K562 (cell line): ENCODE data around the gene DPYSL3. TPM values are rescaled to one million over a fixed set of nuclear protein-coding genes. Genes with fewer than 3 reads are reported as not detected.

Source experiments
- ATAC-seq: fragments of 200-7000 bp; cut with Tn5 transposase; 3 replicates; pipeline ENCODE4 v1.9.1; 2020; ENCODE audit warnings: moderate library complexity
- BruUV-seq: library from RNA; stranded (reverse); fragments of 400-500 nt; replicated peaks from 2 replicates; lab custom pipeline; 2021; lab: Mats Ljungman, UMichigan
- CTCF ChIA-PET: fragments of 300-600 bp; formaldehyde crosslinking; extraction: SDS; loops from one replicate; lab custom pipeline; 2021; ENCODE audit warnings: low intra/inter-chr PET ratio; lab: Yijun Ruan, JAX
- POLR2A ChIA-PET: fragments of 300-600, 350-650 bp; sonication (Branson Sonifier 250); formaldehyde crosslinking; extraction: SDS; loops from one replicate; lab custom pipeline; 2021; ENCODE audit warnings: antibody characterized with exemption, inconsistent platforms; lab: Yijun Ruan, JAX
- DNase-seq, 4 experiments: peaks; one replicate each; pipeline versions ENCODE4 v3.0.0 to v3.0.0-alpha.2; 2011 to 2018; ENCODE audit warnings: low spot score in 3 of 4, mixed read lengths in 3 of 4; ENCODE audit errors: extremely low read depth in 1 of 4
- FAIRE-seq: peaks from 2 replicates; lab custom pipeline; 2011; peaks lifted over from hg19 to GRCh38; lab: Jason Lieb, UNC
- H2AFZ ChIP-seq: 2 replicates; pipeline ENCODE4 v1.6.0; 2011; ENCODE audit warnings: low read depth, low read length, control low read depth, inconsistent platforms
- H3K27ac ChIP-seq: fragments of 200-600 bp; 3 replicates; pipeline ENCODE4 v1.8.0; 2011; ENCODE audit warnings: low read depth, mild to moderate bottlenecking, control low read depth, inconsistent platforms, low read length, moderate library complexity, mixed read lengths; ENCODE audit errors: extremely low read depth
- H3K27me3 ChIP-seq, 2 experiments: fragments of 300-600 bp in 1 of 2; 2 replicates in 1 of 2; 3 replicates in 1 of 2; pipeline versions ENCODE4 v1.6.0 to v1.8.0; 2011; ENCODE audit warnings: inconsistent platforms in 2 of 2, low read length in 2 of 2, mild to moderate bottlenecking in 1 of 2, mixed read lengths in 1 of 2, moderate library complexity in 1 of 2; ENCODE audit not compliant: control insufficient read depth in 2 of 2, insufficient read depth in 2 of 2
- H3K36me3 ChIP-seq: fragments of 300-600 bp; 3 replicates; pipeline ENCODE4 v1.8.0; 2011; ENCODE audit warnings: mild to moderate bottlenecking, low read length, inconsistent platforms; ENCODE audit not compliant: control insufficient read depth, insufficient read depth
- H3K4me1 ChIP-seq, 2 experiments: fragments of 200-600 bp in 1 of 2; replicated peaks in 1 of 2; 2 replicates in 1 of 2; 3 replicates in 1 of 2; pipeline versions ENCODE4 v1.5.1 to v1.8.0; 2011; ENCODE audit warnings: inconsistent platforms in 2 of 2, low read length in 2 of 2, mild to moderate bottlenecking in 1 of 2, mixed read lengths in 1 of 2, moderate library complexity in 1 of 2; ENCODE audit not compliant: control insufficient read depth in 2 of 2, insufficient read depth in 2 of 2
- H3K4me2 ChIP-seq: 2 replicates; pipeline ENCODE4 v1.6.1; 2011; ENCODE audit warnings: low read length, control low read depth, inconsistent platforms, mixed read lengths; ENCODE audit not compliant: insufficient read depth
- H3K4me3 ChIP-seq: fragments of 200-600 bp; sonication (generic), shearing (Covaris generic); 2 replicates; pipeline ENCODE4 v1.5.1; 2016; ENCODE audit warnings: control low read depth, inconsistent platforms
- H3K79me2 ChIP-seq: fragments of 200-600 bp; 3 replicates; pipeline ENCODE4 v1.8.0; 2011; ENCODE audit warnings: low read length, inconsistent platforms; ENCODE audit not compliant: control insufficient read depth, insufficient read depth
- H3K9ac ChIP-seq, 2 experiments: 2 replicates each; pipeline versions ENCODE4 v1.6.0 to v1.6.1; 2011; ENCODE audit warnings: low read depth in 2 of 2, low read length in 2 of 2, control low read depth in 1 of 2, inconsistent platforms in 1 of 2, mild to moderate bottlenecking in 1 of 2, mixed read lengths in 1 of 2; ENCODE audit not compliant: insufficient read depth in 1 of 2
- H3K9me1 ChIP-seq: one replicate; pipeline ENCODE4 v1.6.0; 2011; ENCODE audit warnings: inconsistent platforms, mild to moderate bottlenecking, low read length, moderate library complexity; ENCODE audit not compliant: control insufficient read depth, insufficient read depth
- H3K9me3 ChIP-seq: replicated peaks from 2 replicates; pipeline ENCODE4 v1.5.1; 2011; ENCODE audit warnings: low read depth, low read length, inconsistent platforms; ENCODE audit not compliant: control insufficient read depth, insufficient read depth
- H4K20me1 ChIP-seq: replicated peaks from 2 replicates; pipeline ENCODE4 v1.6.1; 2011; ENCODE audit warnings: low read length, inconsistent platforms, mixed read lengths; ENCODE audit not compliant: control insufficient read depth, insufficient read depth
- BDP1 ChIP-seq: IDR thresholded peaks from 3 replicates; pipeline ENCODE4 v1.6.1; 2011; ENCODE audit not compliant: insufficient read length, insufficient read depth
- EP400 ChIP-seq: fragments of 450-650 bp; IDR thresholded peaks from 2 replicates; pipeline ENCODE4 v1.6.1; 2017; ENCODE audit warnings: antibody characterized with exemption, mild to moderate bottlenecking, moderate library complexity
- GABPA ChIP-seq: fragments of 200-800 bp; sonication (Bioruptor generic); conservative IDR thresholded peaks from 2 replicates; pipeline ENCODE4 v1.6.1; 2016; ENCODE audit warnings: low read depth, missing genetic modification characterization, missing compliant biosample characterization
- SMAD3 ChIP-seq: fragments of 450-650 bp; formaldehyde crosslinking; conservative IDR thresholded peaks from 2 replicates; pipeline ENCODE4 v1.4.0; 2020; ENCODE audit warnings: mild to moderate bottlenecking
- TCF7 ChIP-seq: sonication (generic); IDR thresholded peaks from 2 replicates; pipeline ENCODE4 v1.6.1; 2016; ENCODE audit warnings: antibody characterized with exemption, borderline replicate concordance
- ZBTB17 ChIP-seq: fragments of 450-650 bp; formaldehyde crosslinking; IDR thresholded peaks from 2 replicates; pipeline ENCODE4 v1.4.0; 2020; ENCODE audit warnings: mild to moderate bottlenecking
- ZNF232 ChIP-seq: sonication (generic); formaldehyde crosslinking; IDR thresholded peaks from 2 replicates; pipeline ENCODE4 v1.8.0; 2022; ENCODE audit warnings: mild to moderate bottlenecking, missing genetic modification reagents
- ZNF561 ChIP-seq: fragments of 450-650 bp; formaldehyde crosslinking; conservative IDR thresholded peaks from 2 replicates; pipeline ENCODE4 v1.4.0; 2020; ENCODE audit warnings: mild to moderate bottlenecking, moderate library complexity
- ZNF586 ChIP-seq: fragments of 450-650 bp; formaldehyde crosslinking; conservative IDR thresholded peaks from 2 replicates; pipeline ENCODE4 v1.4.0; 2020; ENCODE audit warnings: mild to moderate bottlenecking, moderate library complexity
- WGBS: fragments of 100-300 bp; shearing (Covaris generic); methylation state at CpG from one replicate; pipeline ENCODE4 v1.1.6; 2016; ENCODE audit warnings: low coverage, mixed read lengths; ENCODE audit not compliant: insufficient coverage; ENCODE audit errors: missing lambda C conversion rate; 5-methylcytosine and 5-hydroxymethylcytosine counted together
- in situ Hi-C: fragments of 300-500 bp; cut with MboI; formaldehyde crosslinking; loops from 4 replicates; pipeline ENCODE4 v1.15.0; 2018; ENCODE audit warnings: inconsistent platforms, mixed read lengths
- intact Hi-C: fragments of 100-400 bp; cut with micrococcal nuclease; formaldehyde crosslinking; loops from 2 replicates; pipeline ENCODE4 v1.14.2; 2022
- polyA plus RNA-seq, 8 experiments: library from polyadenylated mRNA; depleted of rRNA in 4 of 8; stranded (reverse) in 5 of 8; unstranded in 3 of 8; fragments of >200 nt; fragmentation: Nextera tagmentation in 2 of 8; fragmentation: Illumina TruSeq in 1 of 8; extraction: Ambion mirVana in 2 of 8; extraction: Trizol in 1 of 8; gene quantifications; 2 replicates each; pipeline versions ENCODE4 v1.2.1 to v1.2.3, GENCODE V29; 2011 to 2014; ENCODE audit warnings: inconsistent platforms in 1 of 8, missing spikeins in 1 of 8
- total RNA-seq, 7 experiments: library from RNA; depleted of rRNA in 6 of 7; stranded (reverse); fragments of >200 nt in 6 of 7; fragmentation: Illumina TruSeq in 2 of 7; extraction: Trizol in 2 of 7; gene quantifications; 2 replicates each; pipeline versions ENCODE4 v1.2.1 to v1.2.3, GENCODE V29; 2011 to 2021; ENCODE audit warnings: low replicate concordance in 1 of 7
- TF ChIP-seq, protein P1 (sequence below), 2 experiments: IDR thresholded peaks; 2 replicates each; pipeline ENCODE4 v1.6.1; 2012; ENCODE audit warnings: improper control_type of control experiment in 2 of 2, low read depth in 2 of 2, low read length in 2 of 2, borderline replicate concordance in 1 of 2
- TF ChIP-seq, protein P2 (sequence below), 2 experiments: fragments of 450-650 bp; formaldehyde crosslinking in 1 of 2; IDR thresholded peaks; 2 replicates each; pipeline versions ENCODE4 v1.4.0 to v1.6.1; 2014 to 2020; ENCODE audit warnings: mild to moderate bottlenecking in 2 of 2, borderline replicate concordance in 1 of 2, low read depth in 1 of 2

The DPYSL3 gene
- total and polyA plus RNA-seq, 9 of the 15 experiments (the other 6 are each of a cell fraction or from before 2014, with no cell fraction given) = 0.07 to 0.55 TPM; not detected in 7

DNA sequence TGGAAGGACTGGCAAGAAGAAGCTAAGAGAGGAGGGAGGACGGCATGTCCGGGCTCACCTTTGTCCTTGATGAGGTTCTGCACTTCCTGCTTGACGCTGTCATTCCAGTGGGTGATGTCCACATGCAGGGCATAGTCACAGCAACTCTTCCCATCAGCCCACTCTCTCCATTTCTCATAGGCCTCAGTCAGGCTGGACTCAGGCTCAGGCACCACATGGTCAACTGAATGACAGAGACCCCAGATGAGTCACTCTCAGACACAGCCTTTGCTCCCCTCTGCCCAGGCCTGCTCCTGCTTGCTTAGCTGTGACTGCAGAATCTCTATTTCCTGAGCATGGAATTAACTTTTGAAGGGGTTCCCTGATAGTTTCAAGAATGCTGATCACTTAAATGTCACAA, 94.2 kb downstream of the DPYSL3 start:
- no peak for FAIRE-seq
- H3K27me3 ChIP-seq = no peaks in the 10 kb centered on the region
- 0% methylated on average over 3 of the region's 3 CpGs for WGBS
- no peaks in the 10 kb centered on the region for H4K20me1 ChIP-seq
- H3K79me2 ChIP-seq = no peaks in the 10 kb centered on the region
- no peak for TF ChIP-seq SMAD3 (CRISPR knock-in tag)
- no peak for TF ChIP-seq BDP1
- TF ChIP-seq EP400 = no peak
- TF ChIP-seq ZNF232 (CRISPR knock-in tag) = no peak
- no peak for TF ChIP-seq ZBTB17 (CRISPR knock-in tag)
- no peak for TF ChIP-seq ZNF561
- TF ChIP-seq ZNF586 = no peak
- TF ChIP-seq, protein P1, sequence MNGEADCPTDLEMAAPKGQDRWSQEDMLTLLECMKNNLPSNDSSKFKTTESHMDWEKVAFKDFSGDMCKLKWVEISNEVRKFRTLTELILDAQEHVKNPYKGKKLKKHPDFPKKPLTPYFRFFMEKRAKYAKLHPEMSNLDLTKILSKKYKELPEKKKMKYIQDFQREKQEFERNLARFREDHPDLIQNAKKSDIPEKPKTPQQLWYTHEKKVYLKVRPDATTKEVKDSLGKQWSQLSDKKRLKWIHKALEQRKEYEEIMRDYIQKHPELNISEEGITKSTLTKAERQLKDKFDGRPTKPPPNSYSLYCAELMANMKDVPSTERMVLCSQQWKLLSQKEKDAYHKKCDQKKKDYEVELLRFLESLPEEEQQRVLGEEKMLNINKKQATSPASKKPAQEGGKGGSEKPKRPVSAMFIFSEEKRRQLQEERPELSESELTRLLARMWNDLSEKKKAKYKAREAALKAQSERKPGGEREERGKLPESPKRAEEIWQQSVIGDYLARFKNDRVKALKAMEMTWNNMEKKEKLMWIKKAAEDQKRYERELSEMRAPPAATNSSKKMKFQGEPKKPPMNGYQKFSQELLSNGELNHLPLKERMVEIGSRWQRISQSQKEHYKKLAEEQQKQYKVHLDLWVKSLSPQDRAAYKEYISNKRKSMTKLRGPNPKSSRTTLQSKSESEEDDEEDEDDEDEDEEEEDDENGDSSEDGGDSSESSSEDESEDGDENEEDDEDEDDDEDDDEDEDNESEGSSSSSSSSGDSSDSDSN (IDR thresholded peaks at IDR 0.05; ENCODE audit: borderline replicate concordance in 1 of 2, low read depth in 2 of 2, low read length in 2 of 2) = no peak
- TF ChIP-seq GABPA (tag) = no peak
- TF ChIP-seq, protein P2, sequence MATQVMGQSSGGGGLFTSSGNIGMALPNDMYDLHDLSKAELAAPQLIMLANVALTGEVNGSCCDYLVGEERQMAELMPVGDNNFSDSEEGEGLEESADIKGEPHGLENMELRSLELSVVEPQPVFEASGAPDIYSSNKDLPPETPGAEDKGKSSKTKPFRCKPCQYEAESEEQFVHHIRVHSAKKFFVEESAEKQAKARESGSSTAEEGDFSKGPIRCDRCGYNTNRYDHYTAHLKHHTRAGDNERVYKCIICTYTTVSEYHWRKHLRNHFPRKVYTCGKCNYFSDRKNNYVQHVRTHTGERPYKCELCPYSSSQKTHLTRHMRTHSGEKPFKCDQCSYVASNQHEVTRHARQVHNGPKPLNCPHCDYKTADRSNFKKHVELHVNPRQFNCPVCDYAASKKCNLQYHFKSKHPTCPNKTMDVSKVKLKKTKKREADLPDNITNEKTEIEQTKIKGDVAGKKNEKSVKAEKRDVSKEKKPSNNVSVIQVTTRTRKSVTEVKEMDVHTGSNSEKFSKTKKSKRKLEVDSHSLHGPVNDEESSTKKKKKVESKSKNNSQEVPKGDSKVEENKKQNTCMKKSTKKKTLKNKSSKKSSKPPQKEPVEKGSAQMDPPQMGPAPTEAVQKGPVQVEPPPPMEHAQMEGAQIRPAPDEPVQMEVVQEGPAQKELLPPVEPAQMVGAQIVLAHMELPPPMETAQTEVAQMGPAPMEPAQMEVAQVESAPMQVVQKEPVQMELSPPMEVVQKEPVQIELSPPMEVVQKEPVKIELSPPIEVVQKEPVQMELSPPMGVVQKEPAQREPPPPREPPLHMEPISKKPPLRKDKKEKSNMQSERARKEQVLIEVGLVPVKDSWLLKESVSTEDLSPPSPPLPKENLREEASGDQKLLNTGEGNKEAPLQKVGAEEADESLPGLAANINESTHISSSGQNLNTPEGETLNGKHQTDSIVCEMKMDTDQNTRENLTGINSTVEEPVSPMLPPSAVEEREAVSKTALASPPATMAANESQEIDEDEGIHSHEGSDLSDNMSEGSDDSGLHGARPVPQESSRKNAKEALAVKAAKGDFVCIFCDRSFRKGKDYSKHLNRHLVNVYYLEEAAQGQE (IDR thresholded peaks at IDR 0.05; ENCODE audit: borderline replicate concordance) = no peak
- TF ChIP-seq, protein P2 (CRISPR knock-in tag; IDR thresholded peaks at IDR 0.05; ENCODE audit: low read depth) = no peak
- TF ChIP-seq TCF7 = no peak
- no peak overlapping the region for H3K4me3 ChIP-seq
- no peak for DNase-seq
- in situ Hi-C loops = no loop called here
- no peak overlapping the region for H2AFZ ChIP-seq
- H3K4me1 ChIP-seq = no peaks in the 10 kb centered on the region
- BruUV-seq = no TSS peak
- no peaks in the 10 kb centered on the region for H3K9me3 ChIP-seq
- ATAC-seq = no peak
- H3K9me1 ChIP-seq = no peaks in the 10 kb centered on the region
- H3K36me3 ChIP-seq = no peaks in the 10 kb centered on the region
- intact Hi-C loops = no loop called here
- no peak overlapping the region for H3K9ac ChIP-seq
- ChIA-PET POLR2A (no interaction called here), CTCF (no interaction called here)
- no peak overlapping the region for H3K4me2 ChIP-seq
- H3K27ac ChIP-seq = no peak overlapping the region
